GM12878 (cell line): ENCODE data around the gene HIVEP3. TPM values are rescaled to one million over a fixed set of nuclear protein-coding genes. Genes with fewer than 3 reads are reported as not detected.

Experiments
- ATAC-seq: fragments of 200-7000 bp; cut with Tn5 transposase; 3 replicates; pipeline ENCODE4 v1.9.1; 2020; ENCODE audit warnings: mild to moderate bottlenecking, moderate library complexity
- BruUV-seq: library from RNA; stranded (reverse); fragments of 400-500 nt; replicated peaks from 2 replicates; lab custom pipeline; 2021; lab: Mats Ljungman, UMichigan
- CTCF ChIA-PET: fragments of 300-600 bp; sonication (Branson Sonifier 250); formaldehyde crosslinking; extraction: SDS; loops from one replicate; lab custom pipeline; 2021; ENCODE audit warnings: inconsistent platforms; lab: Yijun Ruan, JAX
- POLR2A ChIA-PET: fragments of 350-600 bp; formaldehyde crosslinking; extraction: SDS; loops from one replicate; lab custom pipeline; 2021; ENCODE audit warnings: inconsistent platforms; lab: Charles Lee
- RAD21 ChIA-PET: fragments of 300-600 bp; sonication (Branson Sonifier 250); formaldehyde crosslinking; loops from one replicate; lab custom pipeline; 2023; ENCODE audit warnings: antibody characterized with exemption; ENCODE audit not compliant: unreplicated experiment; lab: Charles Lee
- SMC1A ChIA-PET: fragments of 300-600 bp; sonication (Branson Sonifier 250); formaldehyde crosslinking; loops from one replicate; lab custom pipeline; 2023; ENCODE audit not compliant: unreplicated experiment, uncharacterized antibody; lab: Charles Lee
- DNase-seq: peaks from one replicate; pipeline ENCODE4 v3.0.0-alpha.2; 2011; ENCODE audit warnings: low read depth, low spot score
- FAIRE-seq: peaks from 3 replicates; lab custom pipeline; 2011; peaks lifted over from hg19 to GRCh38; lab: Jason Lieb, UNC
- H2AFZ ChIP-seq: 2 replicates; pipeline ENCODE4 v1.6.0; 2011; ENCODE audit warnings: low read depth, low read length, control low read depth; ENCODE audit not compliant: control insufficient read depth
- H3K27ac ChIP-seq: 2 replicates; pipeline ENCODE4 v1.5.1; 2011; ENCODE audit warnings: control low read depth; ENCODE audit not compliant: control insufficient read depth, insufficient read depth
- H3K27me3 ChIP-seq, 2 experiments: replicated peaks in 1 of 2; 2 replicates each; pipeline versions ENCODE4 v1.6.0 to v1.6.1; 2011; ENCODE audit warnings: low read length in 1 of 2; ENCODE audit not compliant: control insufficient read depth in 2 of 2, insufficient read depth in 2 of 2
- H3K36me3 ChIP-seq, 2 experiments: 2 replicates each; pipeline ENCODE4 v1.5.1; 2011; ENCODE audit warnings: low read length in 1 of 2; ENCODE audit not compliant: control insufficient read depth in 2 of 2, insufficient read depth in 2 of 2
- H3K4me1 ChIP-seq: 2 replicates; pipeline ENCODE4 v1.6.1; 2011; ENCODE audit warnings: mild to moderate bottlenecking, low read length, moderate library complexity, mixed read lengths; ENCODE audit not compliant: control insufficient read depth, insufficient read depth
- H3K4me2 ChIP-seq: 2 replicates; pipeline ENCODE4 v1.6.0; 2011; ENCODE audit warnings: control low read depth; ENCODE audit not compliant: control insufficient read depth, insufficient read depth
- H3K4me3 ChIP-seq: fragments of 200-600 bp; sonication (generic); 2 replicates; pipeline ENCODE4 v1.5.1; 2016
- H3K79me2 ChIP-seq: 2 replicates; pipeline ENCODE4 v1.6.0; 2011; ENCODE audit warnings: low read length; ENCODE audit not compliant: control insufficient read depth, insufficient read depth
- H3K9ac ChIP-seq: 2 replicates; pipeline ENCODE4 v1.8.0; 2011; ENCODE audit warnings: low read length, control low read depth, mixed read lengths; ENCODE audit not compliant: control insufficient read depth, insufficient read depth
- H3K9me3 ChIP-seq: replicated peaks from 3 replicates; pipeline ENCODE4 v1.5.1; 2011; ENCODE audit warnings: mild to moderate bottlenecking, low read length; ENCODE audit not compliant: control insufficient read depth, insufficient read depth
- H4K20me1 ChIP-seq: 2 replicates; pipeline ENCODE4 v1.6.0; 2011; ENCODE audit not compliant: control insufficient read depth, insufficient read depth
- ATF3 ChIP-seq: IDR thresholded peaks from 2 replicates; pipeline ENCODE4 v1.6.1; 2011; ENCODE audit warnings: low read depth, mild to moderate bottlenecking, low read length, moderate library complexity, borderline replicate concordance; ENCODE audit errors: extremely low read depth
- CREM ChIP-seq: IDR thresholded peaks from 2 replicates; pipeline ENCODE4 v1.6.1; 2014; ENCODE audit warnings: antibody characterized with exemption, low read depth
- CTCF ChIP-seq, 3 experiments: IDR thresholded peaks in 2 of 3; conservative IDR thresholded peaks in 1 of 3; 2 replicates each; pipeline ENCODE4 v1.5.1; 2011; ENCODE audit warnings: low read depth in 3 of 3, low read length in 3 of 3, mild to moderate bottlenecking in 3 of 3, control low read depth in 2 of 3, moderate library complexity in 2 of 3, inconsistent platforms in 1 of 3, mixed read lengths in 1 of 3; ENCODE audit not compliant: control insufficient read depth in 2 of 3, insufficient read depth in 1 of 3; ENCODE audit errors: extremely low read depth in 1 of 3
- IRF4 ChIP-seq: IDR thresholded peaks from 2 replicates; pipeline ENCODE4 v1.6.1; 2011; ENCODE audit warnings: low read depth, low read length
- NR2C1 ChIP-seq: fragments of 450-650 bp; IDR thresholded peaks from 2 replicates; pipeline ENCODE4 v1.6.1; 2017; ENCODE audit warnings: antibody characterized with exemption, mild to moderate bottlenecking, moderate library complexity
- NRF1 ChIP-seq: conservative IDR thresholded peaks from 2 replicates; pipeline ENCODE4 v1.6.1; 2011; ENCODE audit warnings: mild to moderate bottlenecking, low read depth, low read length, improper control_type of control experiment
- RUNX3 ChIP-seq: IDR thresholded peaks from 2 replicates; pipeline ENCODE4 v1.6.1; 2012; ENCODE audit warnings: low read length, inconsistent platforms
- SREBF1 ChIP-seq: IDR thresholded peaks from 2 replicates; pipeline ENCODE4 v1.6.1; 2012; ENCODE audit warnings: mild to moderate bottlenecking, low read length
- SUZ12 ChIP-seq: fragments of 200-600 bp; sonication (generic); IDR thresholded peaks from one replicate; pipeline ENCODE4 v1.6.1; 2018; ENCODE audit warnings: antibody characterized with exemption, mild to moderate bottlenecking; ENCODE audit not compliant: unreplicated experiment
- TCF3 ChIP-seq: IDR thresholded peaks from 2 replicates; pipeline ENCODE4 v1.6.1; 2012; ENCODE audit warnings: low read depth, mild to moderate bottlenecking, low read length, borderline replicate concordance; ENCODE audit not compliant: insufficient read depth
- USF1 ChIP-seq: IDR thresholded peaks from 2 replicates; pipeline ENCODE4 v1.6.1; 2011; ENCODE audit warnings: borderline replicate concordance, low read depth, mild to moderate bottlenecking, moderate library complexity, mixed read lengths, low read length; ENCODE audit not compliant: insufficient read depth; ENCODE audit errors: extremely low read length
- YY1 ChIP-seq: IDR thresholded peaks from 2 replicates; pipeline ENCODE4 v1.6.1; 2011; ENCODE audit warnings: low read depth, mild to moderate bottlenecking, low read length
- ZBED1 ChIP-seq: IDR thresholded peaks from 2 replicates; pipeline ENCODE4 v1.6.1; 2016; ENCODE audit warnings: borderline replicate concordance
- ZBTB40 ChIP-seq: fragments of 450-650 bp; IDR thresholded peaks from 2 replicates; pipeline ENCODE4 v1.6.1; 2016; ENCODE audit warnings: mild to moderate bottlenecking, moderate library complexity, borderline replicate concordance
- ZNF24 ChIP-seq: fragments of 450-650 bp; IDR thresholded peaks from 2 replicates; pipeline ENCODE4 v1.6.1; 2017; ENCODE audit warnings: antibody characterized with exemption, mild to moderate bottlenecking
- WGBS: methylation state at CpG from one replicate; pipeline ENCODE4 v1.1.6; 2016; ENCODE audit warnings: low lambda C conversion rate; ENCODE audit not compliant: insufficient replicate concordance, insufficient coverage; ENCODE audit errors: missing lambda C conversion rate; 5-methylcytosine and 5-hydroxymethylcytosine counted together
- in situ Hi-C: fragments of 300-500 bp; cut with MboI; formaldehyde crosslinking; loops from 9 replicates; pipeline ENCODE4 v1.14.3; 2018; ENCODE audit warnings: mixed read lengths
- intact Hi-C: fragments of 100-400 bp; cut with micrococcal nuclease; formaldehyde crosslinking; loops from one replicate; pipeline ENCODE4 v1.14.2; 2022; ENCODE audit not compliant: unreplicated experiment
- polyA plus RNA-seq, 11 experiments: library from polyadenylated mRNA; depleted of rRNA in 4 of 11; unstranded in 6 of 11; stranded (reverse) in 5 of 11; fragments of >200 nt; fragmentation: Nextera tagmentation in 4 of 11; fragmentation: Illumina TruSeq in 1 of 11; extraction: Ambion mirVana in 4 of 11; extraction: Trizol in 1 of 11; gene quantifications; 1 replicate in 1 of 11; 2 replicates in 10 of 11; pipeline versions ENCODE4 v1.2.1 to v1.2.3, GENCODE V29; 2011 to 2016; ENCODE audit warnings: inconsistent platforms in 2 of 11, missing spikeins in 2 of 11, low read depth in 1 of 11
- total RNA-seq, 4 experiments: library from RNA; depleted of rRNA in 3 of 4; stranded (reverse); fragments of >200 nt in 3 of 4; fragmentation: Illumina TruSeq in 1 of 4; extraction: Trizol in 1 of 4; gene quantifications; 2 replicates each; pipeline versions ENCODE4 v1.2.1 to v1.2.3, GENCODE V29; 2013 to 2021

The HIVEP3 gene
- total and polyA plus RNA-seq, 10 of the 15 experiments (the other 5 are each of a cell fraction or from before 2014, with no cell fraction given) = 1.8 to 13.6 (median 3.8) TPM

- TF ChIP-seq NRF1 = no peak
Observed at GRCh38 chr1:41812453-41812852, 106.3 kb downstream of the HIVEP3 start (continued).

- ChIA-PET RAD21 (interaction anchor here (0.8 to 4.7 kb wide), 28 partner anchors 8 to 520 kb away, joined by 3 to 42 read pairs (median 5); no protein-coding TSS in a partner anchor), POLR2A (interaction anchor here (0.5 to 1.4 kb wide), 6 partner anchors 49 to 296 kb away, joined by 3 to 4 read pairs (median 3); no protein-coding TSS in a partner anchor), SMC1A (interaction anchor here (0.8 to 5.1 kb wide), 27 partner anchors 9 to 362 kb away, joined by 3 to 36 read pairs (median 4); no protein-coding TSS in a partner anchor), CTCF (interaction anchor here (0.6 to 4.7 kb wide), 55 partner anchors 8 to 365 kb away, joined by 3 to 35 read pairs (median 5); no protein-coding TSS in a partner anchor)
- Histone ChIP-seq H3K9me3 (no peaks in the 10 kb centered on the region), H3K9ac (no peak overlapping the region), H3K4me3 (no peak overlapping the region), H3K4me2 (no peak overlapping the region), H4K20me1 (no peaks in the 10 kb centered on the region; the same call in 1 of the 2 replicates), H3K27ac (no peak overlapping the region), H3K79me2 (no peaks in the 10 kb centered on the region), H3K4me1 (peaks cover 43% of the 10 kb centered on the region), H2AFZ (no peak overlapping the region), H3K36me3 (no peaks in the 10 kb centered on the region), H3K27me3 (no peaks in the 10 kb centered on the region)
- DNase-seq = no peak
- 42% methylated on average over 5 of the region's 5 CpGs for whole genome bisulfite sequencing
- in situ Hi-C loops = no loop called here
- BruUV-seq = no TSS peak
- no peak for FAIRE-seq
- ATAC-seq = peak; percentile 70
- intact Hi-C loops = loop anchor here (5.0 to 10.0 kb wide), 2 partner anchors 145 to 333 kb away; no protein-coding TSS in a partner anchor
- TF ChIP-seq IRF4 (0 out of 2 replicates have a peak, but pooled peaks have one; percentile 15), ATF3 (0 out of 2 replicates have a peak, but pooled peaks have one; percentile 7), NR2C1 (no peak), TCF3 (no peak), SREBF1 (no peak), YY1 (0 out of 2 replicates have a peak, but pooled peaks have one; percentile 51), USF1 (no peak), ZBED1 (no peak), RUNX3 (no peak), ZBTB40 (no peak), SUZ12 (no peak), ZNF24 (no peak), CTCF (IDR thresholded peaks at IDR 0.05 in 2 of 3, conservative IDR thresholded peaks at IDR 0.05 in 1 of 3; ENCODE audit: control insufficient read depth in 2 of 3, extremely low read depth in 1 of 3, insufficient read depth in 1 of 3, low read depth in 3 of 3, low read length in 3 of 3) (peak; percentile 67 to 72 (median 70)), CREM (no peak)
Observed at GRCh38 chr1:41812051-41812450, 106.7 kb downstream of the HIVEP3 start.
